IPS-20b (cell line): ENCODE results near the gene RNGTT.

Experiments used
- H3K27ac ChIP-seq: one replicate; pipeline ENCODE4 v1.5.1; 2013; ENCODE audit warnings: low read length
- H3K27me3 ChIP-seq: 2 replicates; pipeline ENCODE4 v1.6.1; 2013; ENCODE audit warnings: mild to moderate bottlenecking, low read length, inconsistent platforms; ENCODE audit not compliant: insufficient read depth
- H3K36me3 ChIP-seq: 2 replicates; pipeline ENCODE4 v1.6.1; 2013; ENCODE audit warnings: low read depth, mild to moderate bottlenecking, inconsistent platforms, low read length, moderate library complexity; ENCODE audit not compliant: insufficient read depth
- H3K4me1 ChIP-seq: 2 replicates; pipeline ENCODE4 v1.6.1; 2013; ENCODE audit warnings: mild to moderate bottlenecking, control low read depth, inconsistent platforms, low read length, moderate library complexity; ENCODE audit not compliant: insufficient read depth
- H3K4me3 ChIP-seq: 2 replicates; pipeline ENCODE4 v1.5.1; 2013; ENCODE audit warnings: mild to moderate bottlenecking, low read length, inconsistent platforms
- H3K9ac ChIP-seq: 2 replicates; pipeline ENCODE4 v1.6.1; 2013; ENCODE audit warnings: low read depth, mild to moderate bottlenecking, inconsistent platforms, low read length, moderate library complexity
- H3K9me3 ChIP-seq: 2 replicates; pipeline ENCODE4 v1.6.1; 2013; ENCODE audit warnings: mild to moderate bottlenecking, low read depth, low read length, inconsistent platforms; ENCODE audit not compliant: insufficient read depth

Gene RNGTT

GRCh38 chr6:88662653-88663174, 300.7 kb downstream of the RNGTT start:
- no peaks in the 10 kb centered on the region; the same call in none of the 2 replicates for H3K9me3 ChIP-seq

DNA sequence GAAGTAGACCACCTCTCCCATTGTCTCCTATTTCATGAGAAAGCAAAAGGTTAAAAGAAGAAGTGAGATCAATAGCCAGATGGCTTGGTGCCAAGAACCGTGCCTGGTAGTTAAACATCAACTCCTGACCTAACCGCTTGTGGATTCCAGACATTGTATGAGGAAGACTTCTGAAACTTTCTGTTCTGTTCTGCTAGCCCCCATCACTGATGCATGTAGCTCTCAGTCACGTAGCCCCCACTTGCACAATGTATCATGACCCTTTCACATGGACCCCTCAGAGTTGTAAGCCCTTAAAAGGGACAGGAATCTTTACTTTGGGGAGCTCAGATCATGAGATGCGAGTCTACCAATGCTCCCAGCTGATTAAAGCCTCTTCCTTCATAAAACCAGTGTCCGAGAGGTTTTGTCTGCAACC, 301.2 kb downstream of the RNGTT start:
- Histone ChIP-seq H3K4me1 (no peaks in the 10 kb centered on the region), H3K27me3 (no peaks in the 10 kb centered on the region), H3K9me3 (no peaks in the 10 kb centered on the region; the same call in none of the 2 replicates), H3K27ac (no peak overlapping the region), H3K9ac (no peak overlapping the region), H3K36me3 (no peaks in the 10 kb centered on the region), H3K4me3 (no peak overlapping the region)

More at GRCh38 chr6:88662653-88663174, 300.7 kb downstream of the RNGTT start:
- H3K27ac ChIP-seq = no peak overlapping the region
- H3K36me3 ChIP-seq = no peaks in the 10 kb centered on the region
- H3K27me3 ChIP-seq = no peaks in the 10 kb centered on the region
- no peak overlapping the region for H3K4me3 ChIP-seq
- H3K4me1 ChIP-seq = no peaks in the 10 kb centered on the region
- no peak overlapping the region for H3K9ac ChIP-seq

DNA sequence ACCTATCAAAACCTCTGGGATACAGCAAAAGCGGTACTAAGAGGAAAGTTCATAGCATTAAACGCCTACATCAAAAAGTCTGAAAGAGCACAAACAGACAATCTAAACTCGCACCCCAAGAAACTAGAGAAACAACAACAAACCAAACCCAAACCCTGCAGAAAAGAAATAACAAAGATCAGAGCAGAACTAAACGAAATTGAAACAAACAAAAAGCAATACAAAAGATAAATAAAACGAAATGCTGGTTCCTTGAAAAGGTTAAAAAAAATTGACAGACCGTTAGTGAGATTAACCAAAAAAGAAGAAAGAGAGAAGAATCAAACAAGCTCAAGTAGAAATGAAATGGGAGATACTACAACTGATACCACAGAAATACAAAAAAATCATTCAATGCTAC, 302.3 kb downstream of the RNGTT start:
- H3K4me3 ChIP-seq = no peak overlapping the region
- H3K9me3 ChIP-seq = no peaks in the 10 kb centered on the region; the same call in none of the 2 replicates
- H3K9ac ChIP-seq = no peak overlapping the region

DNA sequence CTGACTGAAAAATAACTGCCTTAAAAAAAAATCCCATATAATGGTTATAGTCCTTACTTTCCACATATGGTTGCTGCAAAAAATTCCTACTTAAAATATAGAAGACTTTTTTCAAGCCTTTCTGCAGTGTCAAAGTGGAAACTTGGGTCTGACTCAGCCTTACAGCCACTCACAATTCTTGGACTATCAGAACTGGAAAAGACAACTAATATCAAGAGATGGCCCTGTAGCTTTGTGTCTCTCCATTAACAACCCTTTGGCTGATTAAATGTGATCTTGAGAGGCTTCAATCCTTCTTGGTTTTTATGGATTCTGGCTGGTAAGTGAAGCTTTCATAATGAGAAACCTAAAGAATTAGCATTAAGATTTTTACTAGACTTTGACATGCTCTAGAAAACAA, 307.8 kb downstream of the RNGTT start:
- Histone ChIP-seq H3K9ac (no peak overlapping the region), H3K27me3 (no peaks in the 10 kb centered on the region), H3K36me3 (no peaks in the 10 kb centered on the region), H3K4me3 (no peak overlapping the region), H3K9me3 (no peaks in the 10 kb centered on the region), H3K27ac (no peak overlapping the region), H3K4me1 (no peaks in the 10 kb centered on the region)

More for the DNA sequence above, 302.3 kb downstream of the RNGTT start:
- H3K4me1 ChIP-seq = no peaks in the 10 kb centered on the region
- no peak overlapping the region for H3K27ac ChIP-seq
- no peaks in the 10 kb centered on the region for H3K27me3 ChIP-seq
- no peaks in the 10 kb centered on the region for H3K36me3 ChIP-seq

GRCh38 chr6:88653936-88654335, 309.5 kb downstream of the RNGTT start:
- Histone ChIP-seq H3K9ac (no peak overlapping the region), H3K4me3 (no peak overlapping the region), H3K36me3 (no peaks in the 10 kb centered on the region), H3K27me3 (no peaks in the 10 kb centered on the region), H3K4me1 (no peaks in the 10 kb centered on the region), H3K9me3 (no peaks in the 10 kb centered on the region), H3K27ac (no peak overlapping the region)

GRCh38 chr6:88651400-88651799, 312.0 kb downstream of the RNGTT start:
- Histone ChIP-seq H3K4me3 (no peak overlapping the region), H3K27me3 (no peaks in the 10 kb centered on the region), H3K27ac (no peak overlapping the region), H3K4me1 (no peaks in the 10 kb centered on the region), H3K36me3 (no peaks in the 10 kb centered on the region), H3K9ac (no peak overlapping the region), H3K9me3 (no peaks in the 10 kb centered on the region)

- H3K9ac ChIP-seq = no peak overlapping the region
Observed at GRCh38 chr6:88650979-88651378, 312.4 kb downstream of the RNGTT start.

GRCh38 chr6:88650029-88650619, 313.3 kb downstream of the RNGTT start:
- Histone ChIP-seq H3K4me1 (no peaks in the 10 kb centered on the region), H3K27me3 (no peaks in the 10 kb centered on the region), H3K9ac (no peak overlapping the region), H3K4me3 (no peak overlapping the region), H3K27ac (no peak overlapping the region), H3K36me3 (no peaks in the 10 kb centered on the region), H3K9me3 (no peaks in the 10 kb centered on the region)

More at GRCh38 chr6:88650979-88651378, 312.4 kb downstream of the RNGTT start:
- H3K4me1 ChIP-seq = no peaks in the 10 kb centered on the region
- H3K4me3 ChIP-seq = no peak overlapping the region
- no peak overlapping the region for H3K27ac ChIP-seq
- no peaks in the 10 kb centered on the region for H3K27me3 ChIP-seq
- H3K36me3 ChIP-seq = no peaks in the 10 kb centered on the region
- no peaks in the 10 kb centered on the region for H3K9me3 ChIP-seq

DNA sequence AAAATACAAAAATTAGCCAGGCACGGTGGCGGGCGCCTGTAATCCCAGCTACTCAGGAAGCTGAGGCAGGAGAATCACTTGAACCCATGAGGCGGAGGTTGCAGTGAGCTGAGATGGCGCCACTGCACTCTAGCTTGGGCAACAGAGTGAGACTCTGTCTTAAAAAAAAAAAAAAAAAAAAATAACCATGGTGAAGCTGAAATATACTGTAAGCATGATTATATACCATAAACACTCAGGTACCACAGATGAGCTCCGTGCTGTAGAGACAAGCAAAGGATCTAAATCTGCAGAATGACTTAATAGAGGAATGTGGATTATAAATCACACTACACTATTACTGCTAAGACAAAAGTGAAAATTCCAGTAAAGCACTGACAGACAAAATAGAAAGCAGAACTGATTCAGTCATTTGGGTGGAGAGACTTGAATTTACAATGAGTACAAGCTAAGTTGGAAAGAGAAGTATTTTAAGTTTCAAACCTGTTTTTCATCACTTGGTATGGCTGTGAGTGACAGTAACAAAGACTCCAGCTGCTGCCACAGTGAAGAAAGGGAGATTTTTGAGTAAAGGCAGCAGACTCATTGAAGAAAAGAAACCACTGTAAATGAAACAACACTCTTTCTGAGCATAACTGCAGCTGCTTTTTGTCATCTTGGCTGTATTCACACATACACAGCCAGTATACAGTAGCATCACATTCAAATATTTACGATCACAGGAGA, 322.1 kb downstream of the RNGTT start:
- Histone ChIP-seq H3K4me3 (no peak overlapping the region), H3K36me3 (no peaks in the 10 kb centered on the region), H3K9ac (no peak overlapping the region), H3K4me1 (peaks cover 6% of the 10 kb centered on the region; the same call in 1 of the 2 replicates), H3K27ac (no peak overlapping the region), H3K9me3 (no peaks in the 10 kb centered on the region), H3K27me3 (no peaks in the 10 kb centered on the region)

GRCh38 chr6:88637761-88638545, 325.5 kb downstream of the RNGTT start:
- Histone ChIP-seq H3K27me3 (no peaks in the 10 kb centered on the region), H3K4me3 (no peak overlapping the region), H3K9ac (no peak overlapping the region), H3K27ac (no peak overlapping the region), H3K9me3 (no peaks in the 10 kb centered on the region), H3K4me1 (peaks cover 6% of the 10 kb centered on the region; the same call in 1 of the 2 replicates), H3K36me3 (no peaks in the 10 kb centered on the region)

DNA sequence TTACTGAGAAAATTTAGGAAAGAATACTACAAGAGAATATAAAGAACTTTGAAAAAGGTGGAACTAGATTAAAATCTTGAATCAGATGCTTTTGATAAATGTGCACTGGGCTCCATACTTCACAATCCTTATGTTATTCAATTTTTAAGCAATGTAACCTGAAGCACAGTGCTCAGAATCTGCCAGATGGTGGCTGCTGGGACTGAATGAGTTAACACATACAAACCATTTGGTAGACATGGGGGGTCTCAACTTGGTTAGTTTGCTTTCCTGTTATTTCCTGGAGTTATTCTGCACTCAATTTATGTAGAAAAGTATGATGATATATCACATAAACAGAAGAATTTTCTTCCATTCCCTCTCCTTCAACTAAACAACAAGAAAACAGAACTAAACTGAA, 326.5 kb downstream of the RNGTT start:
- Histone ChIP-seq H3K9me3 (no peaks in the 10 kb centered on the region), H3K9ac (no peak overlapping the region)

More for the DNA sequence above, 326.5 kb downstream of the RNGTT start:
- Histone ChIP-seq H3K4me3 (no peak overlapping the region), H3K27me3 (no peaks in the 10 kb centered on the region), H3K4me1 (peaks cover 6% of the 10 kb centered on the region; the same call in 1 of the 2 replicates), H3K27ac (no peak overlapping the region), H3K36me3 (no peaks in the 10 kb centered on the region)
